B cell (primary cell): ENCODE measurements around the gene ITPR3. TPM values are rescaled to one million over a fixed set of nuclear protein-coding genes. Genes with fewer than 3 reads are reported as not detected.

ENCODE experiments used
- ATAC-seq: fragments of 200-7000 bp; cut with Tn5 transposase; one replicate; pipeline ENCODE4 v1.10.0; 2021; ENCODE audit warnings: low read depth, mild to moderate bottlenecking, moderate number of reproducible peaks, moderate library complexity
- CTCF ChIA-PET: fragments of 350-600 bp; sonication (Branson Sonifier 250); formaldehyde crosslinking; loops from one replicate; lab custom pipeline; 2021; ENCODE audit warnings: antibody characterized with exemption, inconsistent platforms; lab: Charles Lee
- POLR2A ChIA-PET: fragments of 350-600 bp; sonication (Branson Sonifier 250); formaldehyde crosslinking; loops from one replicate; lab custom pipeline; 2021; ENCODE audit warnings: antibody characterized with exemption; lab: Charles Lee
- DNase-seq: peaks from one replicate; pipeline ENCODE4 v3.0.0; 2013
- H2AFZ ChIP-seq: 2 replicates; pipeline ENCODE4 v1.6.1; 2012; ENCODE audit warnings: mild to moderate bottlenecking, low read depth, low read length; ENCODE audit not compliant: insufficient read depth, poor library complexity, severe bottlenecking
- H3K27ac ChIP-seq, 2 donors: 1 replicate in 1 of 2; 2 replicates in 1 of 2; pipeline ENCODE4 v1.5.1; 2012 to 2013; ENCODE audit warnings: low read length in 2 of 2, mild to moderate bottlenecking in 2 of 2, moderate library complexity in 1 of 2
- H3K27me3 ChIP-seq, 4 experiments: fragments of 200-600 bp in 1 of 4; sonication (generic) in 1 of 4; replicated peaks in 1 of 4; 1 replicate in 2 of 4; 2 replicates in 2 of 4; pipeline versions ENCODE4 v1.6.1 to v1.7.0; 2013 to 2016; ENCODE audit warnings: low read length in 3 of 4, mild to moderate bottlenecking in 2 of 4, mixed read lengths in 1 of 4, moderate library complexity in 1 of 4; ENCODE audit not compliant: insufficient read depth in 4 of 4, control insufficient read depth in 3 of 4; ENCODE audit errors: control extremely low read depth in 1 of 4
- H3K36me3 ChIP-seq, 2 experiments: replicated peaks in 1 of 2; 1 replicate in 1 of 2; 2 replicates in 1 of 2; pipeline versions ENCODE4 v1.6.1 to v1.7.1; 2013; ENCODE audit warnings: low read length in 1 of 2; ENCODE audit not compliant: insufficient read depth in 2 of 2, control insufficient read depth in 1 of 2; ENCODE audit errors: control extremely low read depth in 1 of 2, extremely low read depth in 1 of 2
- H3K4me1 ChIP-seq, 2 donors: fragments of 200-600 bp in 1 of 2; sonication (generic) in 1 of 2; 1 replicate in 1 of 2; 2 replicates in 1 of 2; pipeline versions ENCODE4 v1.5.1 to v1.6.1; 2013 to 2017; ENCODE audit warnings: low read length in 2 of 2; ENCODE audit not compliant: control insufficient read depth in 2 of 2, insufficient read depth in 2 of 2
- H3K4me2 ChIP-seq: replicated peaks from 2 replicates; pipeline ENCODE3; 2012; ENCODE audit warnings: mild to moderate bottlenecking, low read depth, low read length; ENCODE audit not compliant: poor library complexity, severe bottlenecking
- H3K4me3 ChIP-seq, 5 experiments: fragments of 200-600 bp in 1 of 5; sonication (generic) in 1 of 5; 1 replicate in 3 of 5; 2 replicates in 2 of 5; pipeline versions ENCODE4 v1.5.1 to v1.7.0; 2011 to 2016; ENCODE audit warnings: low read length in 4 of 5, mild to moderate bottlenecking in 4 of 5, low read depth in 2 of 5, control low read depth in 1 of 5, moderate library complexity in 1 of 5; ENCODE audit not compliant: insufficient read depth in 1 of 5; ENCODE audit errors: control extremely low read depth in 1 of 5, extremely low read depth in 1 of 5
- H3K79me2 ChIP-seq: fragments of 200-600 bp; sonication (generic); one replicate; pipeline ENCODE4 v1.6.0; 2016; ENCODE audit warnings: low read length; ENCODE audit not compliant: control insufficient read depth, insufficient read depth
- H3K9ac ChIP-seq: fragments of 200-600 bp; sonication (generic); 2 replicates; pipeline ENCODE4 v1.6.1; 2017; ENCODE audit warnings: mild to moderate bottlenecking, low read length, moderate library complexity
- H3K9me3 ChIP-seq, 3 donors: one replicate each; pipeline versions ENCODE4 v1.6.1 to v1.7.1; 2013; ENCODE audit warnings: low read length in 2 of 3; ENCODE audit not compliant: control insufficient read depth in 2 of 3, insufficient read depth in 1 of 3; ENCODE audit errors: control extremely low read depth in 1 of 3
- H4K20me1 ChIP-seq: 2 replicates; pipeline ENCODE4 v1.6.0; 2012; ENCODE audit warnings: mild to moderate bottlenecking, low read length; ENCODE audit not compliant: insufficient read depth, control insufficient read depth, poor library complexity, severe bottlenecking
- H3K27ac Mint-ChIP-seq: one replicate; pipeline ENCODE4 v1.8.0; 2021; ENCODE audit warnings: mixed read lengths
- H3K27me3 Mint-ChIP-seq: one replicate; pipeline ENCODE4 v1.8.0; 2021; ENCODE audit warnings: mixed read lengths
- H3K4me1 Mint-ChIP-seq: one replicate; pipeline ENCODE4 v1.8.0; 2021; ENCODE audit warnings: mixed read lengths
- H3K4me3 Mint-ChIP-seq: one replicate; pipeline ENCODE4 v1.8.0; 2021; ENCODE audit warnings: mixed read lengths
- H3K9me3 Mint-ChIP-seq: one replicate; pipeline ENCODE4 v1.8.0; 2022; ENCODE audit warnings: mixed read lengths; ENCODE audit not compliant: insufficient read depth
- CTCF ChIP-seq: fragments of 200-600 bp; IDR thresholded peaks from one replicate; pipeline ENCODE4 v1.8.0; 2022; ENCODE audit warnings: antibody characterized with exemption, mild to moderate bottlenecking
- EZH2 ChIP-seq: IDR thresholded peaks from 2 replicates; pipeline ENCODE4 v1.6.1; 2012; ENCODE audit warnings: borderline replicate concordance, low read depth, mild to moderate bottlenecking, moderate library complexity, low read length; ENCODE audit not compliant: insufficient read depth, poor library complexity, severe bottlenecking
- WGBS: methylation state at CpG from one replicate; pipeline ENCODE4 v1.1.5; 2013; ENCODE audit warnings: missing lambda C conversion rate; ENCODE audit not compliant: insufficient coverage; 5-methylcytosine and 5-hydroxymethylcytosine counted together
- intact Hi-C: fragments of 100-400 bp; cut with micrococcal nuclease; formaldehyde crosslinking; loops from one replicate; pipeline ENCODE4 v1.10.0; 2022
- polyA plus RNA-seq: library from polyadenylated mRNA; depleted of rRNA; stranded (reverse); fragments of >200 nt; gene quantifications from 2 replicates; pipeline ENCODE4 v1.2.3, GENCODE V29; 2012
- total RNA-seq, 2 donors: library from RNA; stranded (reverse); fragments of 120-200 nt in 1 of 2; gene quantifications; 1 replicate in 1 of 2; 2 replicates in 1 of 2; pipeline versions ENCODE4 v1.2.3 to v1.2.4, GENCODE V29; 2013 to 2022

The ITPR3 gene
- total and polyA plus RNA-seq, 2 donors (not counting 1 experiment from before 2014, with no cell fraction given): 61.9 to 67.6 TPM

- Mint-ChIP-seq H3K4me3 (peak overlapping the region; percentile 95), H3K9me3 (no peaks in the 10 kb centered on the region), H3K27me3 (no peaks in the 10 kb centered on the region), H3K27ac (no peak overlapping the region), H3K4me1 (peaks cover 38% of the 10 kb centered on the region)
- H4K20me1 ChIP-seq: peaks cover 24% of the 10 kb centered on the region
- no peak overlapping the region for H2AFZ ChIP-seq
- intact Hi-C loops: no loop called here
- peaks cover 20 to 30% of the 10 kb centered on the region in 2 donors for H3K4me1 ChIP-seq
- WGBS: 70% methylated on average over 4 of the region's 5 CpGs
- H3K79me2 ChIP-seq: peaks cover 35% of the 10 kb centered on the region
- H3K36me3 ChIP-seq: no peaks in the 10 kb centered on the region
- peak overlapping the region; percentile 97 for H3K4me2 ChIP-seq
- H3K9ac ChIP-seq: no peak overlapping the region
- no peaks in the 10 kb centered on the region for H3K27me3 ChIP-seq
- ChIA-PET CTCF (interaction anchor here (0.9 to 1.1 kb wide), 2 partner anchors 26 to 32 kb away, joined by 3 read pairs; no protein-coding TSS in a partner anchor), POLR2A (no interaction called here)
- no peak overlapping the region for H3K4me3 ChIP-seq
- ATAC-seq (no peak), DNase-seq (no peak)
- no peaks in the 10 kb centered on the region for H3K9me3 ChIP-seq
- TF ChIP-seq EZH2 (no peak), CTCF (no peak)
- no peak overlapping the region for H3K27ac ChIP-seq
Observed at GRCh38 chr6:33619166-33619840, 1.8 kb upstream of the ITPR3 start.
